ENCODE results near the gene FAM24B. TPM values are rescaled to one million over a fixed set of nuclear protein-coding genes. Genes with fewer than 3 reads are reported as not detected.

FAM24B gene
- polyA plus RNA-seq, 1 donor from 2014 or later, result 3.4 TPM

Other genes with a start within 250 kb of the FAM24B start
- gene C10orf120, start 179.7 kb downstream of the FAM24B start, polyA plus RNA-seq, result not detected in 2 replicates
- not detected in 2 replicates for gene CUZD1, start 33.7 kb downstream of the FAM24B start, polyA plus RNA-seq
- gene FAM24A, start 31.0 kb upstream of the FAM24B start, polyA plus RNA-seq, result not detected in 2 replicates
- 23.7 and 25.8 TPM in 2 replicates for gene C10orf88, start 74.6 kb upstream of the FAM24B start, polyA plus RNA-seq
- 21.0 and 27.1 TPM in 2 replicates for gene PSTK, start 100.8 kb upstream of the FAM24B start, polyA plus RNA-seq
- 11.0 and 12.9 TPM in 2 replicates for gene IKZF5, start 129.2 kb upstream of the FAM24B start, polyA plus RNA-seq
- 20.3 and 21.7 TPM in 2 replicates for gene ACADSB, start 129.4 kb upstream of the FAM24B start, polyA plus RNA-seq

Measured in neural cell (in vitro differentiated cells).